Dendritic cell treated with granulocyte-macrophage colony-stimulating factor and Interleukin-4, amounts not matched to agents 40 ng/mL and 50 ng/mL, for 4 days (primary cell): ENCODE measurements around the gene KCNA3.

Source experiments
- H3K27ac Mint-ChIP-seq: one replicate; pipeline ENCODE4 v1.8.0; 2022; ENCODE audit warnings: mild to moderate bottlenecking, mixed read lengths
- H3K27me3 Mint-ChIP-seq: one replicate; pipeline ENCODE4 v1.8.0; 2022; ENCODE audit warnings: mild to moderate bottlenecking, mixed read lengths
- H3K36me3 Mint-ChIP-seq: one replicate; pipeline ENCODE4 v1.8.0; 2022; ENCODE audit warnings: low read depth, mixed read lengths
- H3K4me1 Mint-ChIP-seq: one replicate; pipeline ENCODE4 v1.8.0; 2022; ENCODE audit warnings: low read depth, mixed read lengths
- H3K4me3 Mint-ChIP-seq: one replicate; pipeline ENCODE4 v1.8.0; 2022; ENCODE audit warnings: mild to moderate bottlenecking, moderate library complexity, mixed read lengths
- H3K9me3 Mint-ChIP-seq: one replicate; pipeline ENCODE4 v1.8.0; 2022; ENCODE audit warnings: mixed read lengths
- intact Hi-C: fragments of 100-400 bp; cut with micrococcal nuclease; formaldehyde crosslinking; loops from one replicate; pipeline ENCODE4 v1.15.0; 2022

KCNA3 gene

DNA sequence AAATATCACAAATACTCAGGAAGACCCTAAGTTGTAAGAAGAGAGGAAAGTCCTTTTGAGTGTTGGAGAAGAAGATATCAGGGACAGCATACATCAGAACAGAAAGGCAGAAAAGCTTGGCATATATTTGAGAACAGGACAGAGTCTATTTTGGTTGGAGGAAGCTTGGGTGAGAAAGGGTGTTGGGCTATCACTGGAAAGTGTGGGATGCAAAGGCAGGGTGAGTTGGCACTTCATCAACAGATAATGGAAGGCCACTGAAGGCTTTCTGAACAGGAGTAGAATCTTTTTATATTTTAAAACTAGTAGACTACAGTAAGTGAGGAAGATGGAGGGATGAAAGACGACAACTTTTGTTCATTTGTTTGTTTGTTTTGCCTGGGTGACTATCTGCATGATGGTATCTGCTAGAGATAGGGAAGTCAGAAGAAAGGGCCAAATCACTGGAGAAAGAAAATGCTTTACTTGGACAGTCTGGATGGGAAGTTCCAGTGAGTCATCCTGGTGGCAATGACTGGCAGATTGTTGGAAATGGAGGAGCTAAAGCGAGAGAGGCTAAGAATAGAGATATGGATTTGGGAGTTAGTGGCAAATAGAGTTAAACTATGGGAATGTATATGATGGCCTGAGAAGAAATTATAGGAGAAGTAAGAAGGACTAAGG lies 34.9 kb downstream of the KCNA3 start:
- intact Hi-C loops, result loop anchor here (5.0 kb wide), 1 partner anchor 232 kb away; the partner anchor contains the start of gene CD53
- Mint-ChIP-seq H3K27me3 (no peaks in the 10 kb centered on the region), H3K4me3 (peak overlapping the region; percentile 27), H3K36me3 (peaks cover 6% of the 10 kb centered on the region), H3K27ac (peak overlapping the region; percentile 91), H3K4me1 (peaks cover 83% of the 10 kb centered on the region), H3K9me3 (no peaks in the 10 kb centered on the region)

DNA sequence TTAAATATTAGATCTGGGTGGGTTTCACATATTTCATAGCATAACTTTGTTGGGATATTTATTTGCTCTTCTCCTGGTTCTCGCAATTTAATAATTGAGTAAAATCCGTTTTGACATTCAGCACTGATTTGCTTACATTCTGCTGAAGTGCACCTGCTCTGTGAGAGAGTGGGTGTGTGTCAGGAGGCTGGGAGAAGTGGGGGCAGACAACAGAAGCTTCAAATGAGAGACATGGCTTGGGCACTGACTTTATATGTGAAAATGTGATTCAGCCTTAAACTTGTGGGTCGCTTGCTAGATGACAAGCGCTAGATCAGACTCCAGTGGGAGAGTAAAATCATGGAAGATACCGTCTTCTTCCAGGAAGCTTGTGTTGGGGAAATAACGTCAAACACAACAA lies 36.2 kb downstream of the KCNA3 start:
- peak overlapping the region; percentile 91 for H3K27ac Mint-ChIP-seq
- intact Hi-C loops, result no loop called here
- no peaks in the 10 kb centered on the region for H3K27me3 Mint-ChIP-seq
- H3K4me1 Mint-ChIP-seq, result peaks cover 90% of the 10 kb centered on the region
- no peak overlapping the region for H3K4me3 Mint-ChIP-seq
- peaks cover 6% of the 10 kb centered on the region for H3K36me3 Mint-ChIP-seq
- no peaks in the 10 kb centered on the region for H3K9me3 Mint-ChIP-seq

DNA sequence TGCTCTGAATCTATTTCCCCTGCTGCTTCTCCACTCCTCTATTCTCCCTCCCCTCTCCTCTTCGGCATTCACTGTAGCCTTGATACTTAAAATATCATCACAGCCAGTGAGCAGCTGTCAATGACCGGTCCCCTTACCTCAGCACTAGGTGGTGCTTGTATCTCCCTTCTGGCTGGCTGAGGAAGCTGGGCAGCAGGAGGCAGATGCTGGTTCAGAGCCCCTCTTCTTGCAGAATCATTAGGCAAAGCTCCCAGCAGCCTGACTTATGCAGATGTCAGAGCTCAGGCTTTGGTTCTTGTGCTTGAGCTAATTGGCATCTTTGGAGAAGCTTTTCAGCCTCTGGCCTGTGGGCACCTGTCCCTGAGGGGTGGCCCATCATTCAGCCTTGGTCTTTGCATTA lies 36.7 kb downstream of the KCNA3 start:
- Mint-ChIP-seq H3K4me3 (no peak overlapping the region), H3K27me3 (no peaks in the 10 kb centered on the region), H3K36me3 (peaks cover 6% of the 10 kb centered on the region), H3K9me3 (no peaks in the 10 kb centered on the region), H3K27ac (peak overlapping the region; percentile 91), H3K4me1 (peaks cover 91% of the 10 kb centered on the region)
- intact Hi-C loops, result no loop called here

DNA sequence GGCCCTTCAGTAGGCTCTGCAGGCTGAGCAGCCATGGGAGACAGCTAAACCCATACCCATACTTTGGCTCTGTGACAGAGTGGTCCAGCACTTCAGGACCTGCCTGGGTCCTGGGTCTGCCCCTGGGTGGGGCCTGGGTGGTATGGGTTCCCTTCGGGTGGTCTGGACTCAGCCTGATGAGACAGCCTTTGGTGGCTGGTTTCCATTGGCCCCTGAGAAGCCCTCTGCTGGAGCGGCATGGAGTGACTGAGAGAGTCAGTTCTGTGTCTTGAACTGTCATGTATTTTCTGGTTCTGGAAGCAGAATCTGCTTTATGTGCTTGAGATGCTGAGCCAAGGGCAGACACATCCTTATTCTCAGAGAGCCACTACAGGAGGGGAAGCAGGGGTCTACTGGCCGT lies 37.3 kb downstream of the KCNA3 start:
- Mint-ChIP-seq H3K36me3 (peaks cover under 1% of the 10 kb centered on the region), H3K27ac (peak overlapping the region; percentile 91), H3K27me3 (no peaks in the 10 kb centered on the region), H3K9me3 (no peaks in the 10 kb centered on the region), H3K4me3 (no peak overlapping the region), H3K4me1 (peaks cover 87% of the 10 kb centered on the region)
- intact Hi-C loops, result no loop called here

DNA sequence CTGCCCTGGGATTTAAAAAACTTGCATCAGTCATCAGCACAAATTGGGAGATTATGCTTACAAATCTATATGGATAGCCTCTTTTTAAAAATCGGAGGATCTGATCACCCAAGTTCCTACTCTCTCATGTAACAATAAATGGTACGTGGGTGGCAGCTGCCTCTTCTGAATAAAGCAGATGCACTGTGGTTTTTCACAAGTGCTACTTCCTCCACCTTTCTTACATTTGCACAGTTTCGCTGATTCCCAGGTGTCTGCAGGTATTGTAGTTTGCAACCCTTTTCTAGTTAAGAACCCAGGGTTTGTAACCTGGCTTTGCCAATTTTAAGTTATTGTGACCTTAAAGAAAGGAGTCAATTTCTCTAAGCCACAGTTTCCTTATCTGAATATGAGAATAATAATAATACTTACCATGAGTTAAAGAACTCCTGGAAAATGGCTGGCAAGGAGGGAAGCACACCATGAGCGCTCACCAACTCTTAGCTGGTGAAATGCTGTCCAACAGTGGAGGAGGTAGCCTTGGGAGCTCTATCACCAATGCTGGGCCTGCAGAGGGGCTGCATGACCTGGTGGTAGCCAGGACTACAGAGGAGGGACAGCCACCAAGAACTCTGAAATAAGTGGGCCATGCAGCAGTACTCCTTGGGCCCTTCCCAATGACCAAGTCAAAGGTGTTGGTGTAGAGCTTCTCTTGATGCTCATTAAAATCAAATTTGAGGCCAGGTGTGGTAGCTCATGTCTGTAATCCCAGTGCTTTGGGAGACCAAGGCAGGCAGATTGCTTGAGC lies 38.4 kb downstream of the KCNA3 start:
- intact Hi-C loops, result no loop called here
- Mint-ChIP-seq H3K4me3 (no peak overlapping the region), H3K9me3 (no peaks in the 10 kb centered on the region), H3K27ac (no peak overlapping the region), H3K36me3 (no peaks in the 10 kb centered on the region), H3K27me3 (no peaks in the 10 kb centered on the region), H3K4me1 (peaks cover 77% of the 10 kb centered on the region)

DNA sequence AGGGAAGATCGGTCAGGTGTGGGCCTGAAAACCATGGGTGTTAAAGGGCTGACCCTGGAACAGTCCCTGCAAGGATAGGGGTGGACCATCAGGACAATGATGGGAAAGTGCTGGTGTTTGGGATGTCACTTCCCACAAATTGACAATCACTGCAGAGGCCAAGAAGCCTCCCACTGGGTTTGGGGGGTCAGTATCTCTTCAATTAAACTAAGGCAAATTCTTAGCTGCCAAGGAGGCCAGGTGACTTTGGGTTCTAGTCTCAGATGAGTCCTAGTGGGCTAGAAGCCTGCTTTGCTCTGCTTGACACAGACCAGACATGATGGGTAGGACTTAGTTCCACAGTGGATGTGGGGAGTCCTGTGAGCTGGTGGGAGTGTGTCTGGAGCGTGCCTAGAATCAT lies 39.3 kb downstream of the KCNA3 start:
- intact Hi-C loops, result loop anchor here (2.0 kb wide), 1 partner anchor 37 kb away; no protein-coding TSS in a partner anchor
- H3K27ac Mint-ChIP-seq, result peak overlapping the region; percentile 72
- H3K36me3 Mint-ChIP-seq, result no peaks in the 10 kb centered on the region
- H3K9me3 Mint-ChIP-seq, result no peaks in the 10 kb centered on the region
- no peaks in the 10 kb centered on the region for H3K27me3 Mint-ChIP-seq
- peaks cover 71% of the 10 kb centered on the region for H3K4me1 Mint-ChIP-seq
- H3K4me3 Mint-ChIP-seq, result no peak overlapping the region

DNA sequence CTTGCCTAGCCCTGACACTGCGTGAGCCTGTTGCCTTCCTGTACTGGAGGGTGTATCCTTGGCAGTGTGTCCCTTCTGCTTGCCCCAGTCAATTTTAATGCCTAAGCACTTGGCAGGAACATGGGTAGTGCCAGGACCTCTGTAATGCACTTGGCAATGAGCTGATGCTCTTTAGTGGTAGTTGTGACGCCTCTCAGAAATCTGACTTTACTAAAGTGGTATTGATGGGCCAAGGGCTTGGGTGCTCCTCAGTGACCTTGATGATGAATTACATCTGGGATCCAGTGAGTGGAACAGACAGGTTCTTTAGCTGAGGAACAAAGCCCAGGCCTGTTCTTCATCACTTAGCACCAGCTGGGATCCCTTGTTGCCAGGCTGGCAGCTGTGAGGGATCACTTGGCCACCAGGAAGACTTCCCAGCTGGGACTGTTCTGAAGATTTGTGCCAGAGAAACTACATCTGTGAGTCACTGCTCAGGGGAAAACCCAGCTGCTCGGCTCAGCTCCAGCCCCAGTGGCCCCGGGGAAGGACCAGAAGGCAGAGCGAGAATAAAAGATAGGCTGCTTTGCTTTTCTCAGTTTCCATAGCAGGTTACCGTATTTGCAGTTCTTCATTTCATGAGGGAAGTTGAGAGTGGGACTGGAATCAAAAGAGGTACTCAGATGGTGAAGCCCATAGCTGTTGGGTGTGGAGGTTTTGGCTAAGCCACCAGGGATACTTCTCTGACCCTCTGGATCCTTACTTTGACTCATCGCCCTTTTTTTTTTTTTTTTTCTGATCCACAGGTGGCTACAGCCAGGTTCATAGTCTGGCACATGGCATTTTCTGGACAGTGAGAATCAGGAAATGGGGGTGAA lies 40.1 kb downstream of the KCNA3 start:
- peaks cover 65% of the 10 kb centered on the region for H3K4me1 Mint-ChIP-seq
- H3K4me3 Mint-ChIP-seq, result no peak overlapping the region
- intact Hi-C loops, result loop anchor here (2.0 kb wide), 1 partner anchor 38 kb away; no protein-coding TSS in a partner anchor
- H3K27me3 Mint-ChIP-seq, result no peaks in the 10 kb centered on the region
- no peaks in the 10 kb centered on the region for H3K36me3 Mint-ChIP-seq
- peak overlapping the region; percentile 72 for H3K27ac Mint-ChIP-seq
- H3K9me3 Mint-ChIP-seq, result no peaks in the 10 kb centered on the region

DNA sequence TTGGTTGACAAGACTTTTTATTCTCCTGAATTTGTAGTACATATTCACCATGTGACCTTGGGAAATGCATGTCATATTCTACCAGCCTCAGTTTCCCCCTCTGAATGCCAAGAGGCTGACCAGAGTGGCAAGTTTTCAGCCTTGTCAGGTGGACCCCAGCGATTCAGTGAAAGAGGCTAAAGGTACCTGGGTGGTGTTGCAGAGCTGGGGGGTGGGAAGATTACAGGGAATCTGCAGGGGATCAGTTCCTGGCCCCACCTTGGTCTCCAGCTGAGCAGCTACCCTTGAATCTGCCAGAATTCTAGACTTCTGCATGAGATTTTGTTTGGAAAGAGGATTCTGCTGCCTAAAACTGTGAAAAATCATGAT lies 40.7 kb downstream of the KCNA3 start:
- H3K4me3 Mint-ChIP-seq, result no peak overlapping the region

DNA sequence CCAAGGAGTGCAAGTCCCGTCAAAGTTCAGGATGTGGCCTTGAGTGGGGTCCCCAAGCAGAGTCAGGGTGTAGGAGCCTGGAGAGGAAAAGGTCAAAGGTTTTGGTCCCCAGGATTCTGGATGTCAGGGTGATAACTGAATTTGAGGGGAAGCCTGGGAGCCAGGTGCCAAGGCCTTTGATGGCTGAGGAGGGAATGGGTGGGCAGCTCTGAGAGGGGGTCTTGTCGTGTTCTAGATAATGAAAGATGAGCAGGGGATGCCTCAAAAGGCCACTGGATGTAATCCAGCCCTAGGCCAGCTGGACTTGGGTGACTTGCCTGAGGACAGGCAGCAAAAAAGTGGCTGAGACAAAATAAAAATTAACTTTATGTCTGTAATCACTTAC lies 41.1 kb downstream of the KCNA3 start:
- no peak overlapping the region for H3K4me3 Mint-ChIP-seq
- H3K27me3 Mint-ChIP-seq, result no peaks in the 10 kb centered on the region
- no peaks in the 10 kb centered on the region for H3K9me3 Mint-ChIP-seq
- H3K4me1 Mint-ChIP-seq, result peaks cover 60% of the 10 kb centered on the region
- intact Hi-C loops, result loop anchor here (2.0 kb wide), 1 partner anchor 39 kb away; no protein-coding TSS in a partner anchor
- peak overlapping the region; percentile 72 for H3K27ac Mint-ChIP-seq
- H3K36me3 Mint-ChIP-seq, result no peaks in the 10 kb centered on the region

More for the DNA sequence above, 40.7 kb downstream of the KCNA3 start:
- Mint-ChIP-seq H3K27ac (peak overlapping the region; percentile 72), H3K4me1 (peaks cover 62% of the 10 kb centered on the region), H3K36me3 (no peaks in the 10 kb centered on the region), H3K9me3 (no peaks in the 10 kb centered on the region), H3K27me3 (no peaks in the 10 kb centered on the region)
- intact Hi-C loops, result loop anchor here (2.0 kb wide), 1 partner anchor 39 kb away; no protein-coding TSS in a partner anchor

DNA sequence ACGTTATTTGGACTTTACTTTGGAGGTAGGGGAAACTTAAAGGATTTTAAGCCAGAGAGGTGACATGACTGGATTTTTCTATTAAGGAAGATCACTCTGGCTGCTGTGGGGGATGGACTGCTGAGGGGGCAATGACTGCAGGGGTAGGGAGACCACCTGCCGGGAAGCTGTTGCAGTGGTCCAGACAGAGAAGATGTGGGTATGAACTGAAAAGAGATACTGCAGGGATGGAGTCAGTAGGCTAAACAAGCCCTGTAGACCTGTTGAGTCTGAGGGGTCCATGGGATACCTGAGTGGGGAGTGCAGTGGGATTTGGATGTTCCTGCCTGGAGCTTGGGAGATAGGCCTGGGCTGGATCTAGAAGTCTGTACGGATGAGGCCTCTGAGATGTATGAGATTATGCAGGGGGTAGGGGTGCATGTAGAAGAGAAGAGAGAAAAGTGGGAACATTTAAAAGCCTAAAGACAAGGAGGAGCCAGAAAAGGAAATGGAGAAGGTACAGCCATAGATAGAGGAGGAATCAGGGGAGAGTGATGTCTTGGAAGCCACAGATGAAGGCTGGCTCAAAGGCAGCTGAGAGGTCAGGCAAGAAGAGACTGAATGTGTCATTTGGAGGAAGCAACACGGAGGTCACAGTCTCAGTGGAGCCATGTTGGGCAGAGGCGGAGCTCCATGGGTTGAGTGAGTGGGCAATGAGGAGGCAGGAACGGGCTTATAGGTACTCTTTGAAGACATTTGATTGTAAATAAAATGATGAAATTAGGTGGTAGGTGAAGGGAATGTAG lies 42.7 kb downstream of the KCNA3 start:
- Mint-ChIP-seq H3K9me3 (no peaks in the 10 kb centered on the region), H3K27me3 (no peaks in the 10 kb centered on the region), H3K4me3 (no peak overlapping the region), H3K36me3 (no peaks in the 10 kb centered on the region), H3K27ac (no peak overlapping the region), H3K4me1 (peaks cover 63% of the 10 kb centered on the region)
- intact Hi-C loops, result no loop called here

DNA sequence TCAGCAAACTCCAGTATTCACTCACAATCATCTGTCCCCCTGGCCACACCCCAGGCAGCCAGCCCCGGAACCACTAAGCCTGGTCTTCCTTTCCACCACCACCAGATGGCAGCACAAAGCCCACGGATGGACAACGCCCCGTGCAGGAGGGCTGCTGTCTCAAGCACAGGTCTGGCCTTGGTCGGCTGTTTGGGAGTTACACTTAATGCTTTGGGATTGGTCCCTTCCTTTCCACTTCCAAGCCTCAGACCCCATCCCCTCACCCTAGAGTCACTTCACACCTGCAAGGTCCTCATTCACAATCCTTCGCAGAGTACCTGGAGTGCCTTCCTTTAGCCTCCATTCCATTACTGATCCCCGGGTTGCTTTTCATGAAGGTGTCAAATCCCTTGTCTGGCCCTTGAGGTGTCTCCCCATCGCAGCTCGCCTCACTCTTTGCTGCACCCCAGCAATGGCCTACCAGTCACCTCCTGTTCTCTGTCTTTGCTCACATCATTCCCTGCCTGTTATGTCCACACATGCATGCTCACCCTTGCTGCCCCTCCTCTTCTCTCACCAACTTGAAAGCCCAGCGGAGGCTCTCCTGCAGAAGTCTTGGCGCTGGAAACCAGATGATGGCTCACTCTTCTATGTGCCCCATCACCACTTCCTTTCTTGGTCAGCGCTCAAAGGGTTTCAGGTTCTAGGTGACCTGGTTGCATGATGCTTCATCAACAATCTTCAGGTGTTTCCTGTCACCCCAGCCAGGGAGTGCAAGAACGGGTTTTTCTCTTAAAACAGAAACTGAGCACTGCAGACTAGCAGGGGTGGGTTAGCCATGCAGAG lies 43.7 kb downstream of the KCNA3 start:
- H3K9me3 Mint-ChIP-seq, result no peaks in the 10 kb centered on the region
- no peaks in the 10 kb centered on the region for H3K27me3 Mint-ChIP-seq
- intact Hi-C loops, result loop anchor here (1.0 kb wide), 1 partner anchor 135 kb away; no protein-coding TSS in a partner anchor
- H3K4me1 Mint-ChIP-seq, result peaks cover 61% of the 10 kb centered on the region
- H3K36me3 Mint-ChIP-seq, result no peaks in the 10 kb centered on the region
- H3K4me3 Mint-ChIP-seq, result no peak overlapping the region
- H3K27ac Mint-ChIP-seq, result no peak overlapping the region

DNA sequence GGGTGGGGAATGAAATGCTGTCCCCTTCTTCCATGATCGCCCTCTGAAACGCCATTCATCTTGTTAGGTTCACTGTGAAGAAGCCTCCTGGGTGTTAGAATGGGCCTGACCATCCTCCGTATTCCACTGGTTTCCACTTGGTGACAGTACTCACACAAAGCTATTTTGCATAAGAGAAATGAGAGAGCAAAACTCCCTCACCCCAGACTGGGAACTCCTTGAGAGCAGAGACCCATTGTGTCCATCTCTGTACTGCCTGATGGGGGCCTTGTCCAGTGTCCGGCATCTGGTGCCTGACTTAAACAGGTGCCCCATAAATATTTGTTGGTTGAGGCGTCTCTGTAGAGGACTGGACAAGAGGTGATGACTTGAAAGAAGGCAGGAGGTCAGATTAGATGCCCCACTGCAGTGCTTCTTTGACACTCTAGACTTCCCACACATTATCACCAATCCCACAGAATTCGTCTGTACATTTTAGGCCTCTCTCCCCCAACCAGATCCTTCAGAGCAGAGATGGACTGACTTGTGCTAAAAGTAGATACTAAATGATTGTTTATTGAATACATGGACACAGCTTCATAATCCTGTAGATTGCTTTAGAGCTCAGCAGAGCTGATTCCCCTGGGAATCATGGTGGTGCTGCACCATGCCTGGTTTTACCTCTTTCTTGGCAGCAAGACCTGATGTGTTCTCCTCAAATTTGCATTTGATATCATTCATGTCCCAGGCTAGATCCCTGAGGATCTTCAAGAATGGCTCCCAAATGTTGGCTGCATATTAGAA lies 46.2 kb downstream of the KCNA3 start:
- Mint-ChIP-seq H3K4me3 (no peak overlapping the region), H3K27ac (peak overlapping the region; percentile 83), H3K36me3 (no peaks in the 10 kb centered on the region), H3K4me1 (peaks cover 36% of the 10 kb centered on the region), H3K27me3 (no peaks in the 10 kb centered on the region), H3K9me3 (no peaks in the 10 kb centered on the region)
- intact Hi-C loops, result loop anchor here (10.0 kb wide), 1 partner anchor 336 kb away; the partner anchor contains the start of gene LRIF1
